ENCODE measurements around the gene RXRA.

The RXRA gene

GRCh38 chr9:134325096-134325812 lies 1.0 kb upstream of the RXRA start:
- DNase-seq: peak; percentile 44

GRCh38 chr9:134326724-134327601 lies 708 bp downstream of the RXRA start:
- DNase-seq: peak; percentile 56

- DNase-seq: no peak
Measured at GRCh38 chr9:134327671-134328231, 1.5 kb downstream of the RXRA start.

- no peak for DNase-seq
Measured at GRCh38 chr9:134328341-134328840, 2.1 kb downstream of the RXRA start.

- no peak for DNase-seq
Measured at GRCh38 chr9:134328841-134329575, 2.8 kb downstream of the RXRA start.

- DNase-seq: no peak
Measured at GRCh38 chr9:134329576-134329855, 3.3 kb downstream of the RXRA start.

GRCh38 chr9:134329886-134330285 lies 3.6 kb downstream of the RXRA start:
- no peak for DNase-seq

- DNase-seq: no peak
Measured at GRCh38 chr9:134330590-134330989, 4.3 kb downstream of the RXRA start.

- DNase-seq: no peak
Measured at GRCh38 chr9:134331186-134332025, 5.2 kb downstream of the RXRA start.

GRCh38 chr9:134332266-134332665 lies 6.0 kb downstream of the RXRA start:
- no peak for DNase-seq

GRCh38 chr9:134332841-134333233 lies 6.6 kb downstream of the RXRA start:
- DNase-seq: no peak

GRCh38 chr9:134333234-134333873 lies 7.1 kb downstream of the RXRA start:
- no peak for DNase-seq

- no peak for DNase-seq
Measured at GRCh38 chr9:134333874-134334581, 7.8 kb downstream of the RXRA start.

GRCh38 chr9:134335061-134335460 lies 8.8 kb downstream of the RXRA start:
- no peak for DNase-seq

GRCh38 chr9:134335486-134336220 lies 9.4 kb downstream of the RXRA start:
- DNase-seq: no peak

- DNase-seq: no peak
Measured at GRCh38 chr9:134336228-134336627, 10.0 kb downstream of the RXRA start.

- DNase-seq: no peak
Measured at GRCh38 chr9:134336924-134337323, 10.7 kb downstream of the RXRA start.

- DNase-seq: no peak
Measured at GRCh38 chr9:134337469-134337868, 11.2 kb downstream of the RXRA start.

GRCh38 chr9:134338394-134339182 lies 12.3 kb downstream of the RXRA start:
- DNase-seq: peak; percentile 96
